ENCODE measurements around the gene C1QTNF4.
"Not testable (repeated sequence)": the region's sequence is repeated elsewhere in the genome, so short reads cannot be mapped to it uniquely, and the experiment has no call there.

DNA sequence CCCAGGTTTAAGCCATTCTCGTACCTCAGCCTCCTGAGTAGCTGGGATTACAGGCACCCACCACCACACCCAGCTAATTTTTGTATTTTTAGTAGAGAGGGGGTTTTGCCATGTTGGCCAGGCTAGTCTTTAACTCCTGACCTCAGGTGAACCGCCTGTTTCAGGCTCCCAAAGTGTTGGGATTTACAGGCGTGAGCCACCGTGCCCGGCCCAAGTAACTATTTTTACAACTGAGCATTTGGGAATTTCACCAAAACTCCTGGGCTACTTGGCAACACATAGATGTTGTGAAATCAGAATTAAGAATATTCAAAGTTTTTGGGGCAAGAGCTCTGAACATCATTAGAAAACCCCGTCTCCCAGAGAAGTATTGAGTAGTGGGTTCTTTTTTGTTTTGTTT lies 46.3 kb upstream of the C1QTNF4 start:
- TF ChIP-seq, protein P1, sequence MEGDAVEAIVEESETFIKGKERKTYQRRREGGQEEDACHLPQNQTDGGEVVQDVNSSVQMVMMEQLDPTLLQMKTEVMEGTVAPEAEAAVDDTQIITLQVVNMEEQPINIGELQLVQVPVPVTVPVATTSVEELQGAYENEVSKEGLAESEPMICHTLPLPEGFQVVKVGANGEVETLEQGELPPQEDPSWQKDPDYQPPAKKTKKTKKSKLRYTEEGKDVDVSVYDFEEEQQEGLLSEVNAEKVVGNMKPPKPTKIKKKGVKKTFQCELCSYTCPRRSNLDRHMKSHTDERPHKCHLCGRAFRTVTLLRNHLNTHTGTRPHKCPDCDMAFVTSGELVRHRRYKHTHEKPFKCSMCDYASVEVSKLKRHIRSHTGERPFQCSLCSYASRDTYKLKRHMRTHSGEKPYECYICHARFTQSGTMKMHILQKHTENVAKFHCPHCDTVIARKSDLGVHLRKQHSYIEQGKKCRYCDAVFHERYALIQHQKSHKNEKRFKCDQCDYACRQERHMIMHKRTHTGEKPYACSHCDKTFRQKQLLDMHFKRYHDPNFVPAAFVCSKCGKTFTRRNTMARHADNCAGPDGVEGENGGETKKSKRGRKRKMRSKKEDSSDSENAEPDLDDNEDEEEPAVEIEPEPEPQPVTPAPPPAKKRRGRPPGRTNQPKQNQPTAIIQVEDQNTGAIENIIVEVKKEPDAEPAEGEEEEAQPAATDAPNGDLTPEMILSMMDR (IDR thresholded peaks at IDR 0.05) = not testable (repeated sequence)
- TF ChIP-seq POLR2A (IDR thresholded peaks at IDR 0.05) = not testable (repeated sequence)

Measured in Peyer's patch (tissue), 4 donors.